ENCODE measurements around the gene LRRC42.
"Not testable (repeated sequence)": the region's sequence is repeated elsewhere in the genome, so short reads cannot be mapped to it uniquely, and the experiment has no call there.

Gene LRRC42

DNA sequence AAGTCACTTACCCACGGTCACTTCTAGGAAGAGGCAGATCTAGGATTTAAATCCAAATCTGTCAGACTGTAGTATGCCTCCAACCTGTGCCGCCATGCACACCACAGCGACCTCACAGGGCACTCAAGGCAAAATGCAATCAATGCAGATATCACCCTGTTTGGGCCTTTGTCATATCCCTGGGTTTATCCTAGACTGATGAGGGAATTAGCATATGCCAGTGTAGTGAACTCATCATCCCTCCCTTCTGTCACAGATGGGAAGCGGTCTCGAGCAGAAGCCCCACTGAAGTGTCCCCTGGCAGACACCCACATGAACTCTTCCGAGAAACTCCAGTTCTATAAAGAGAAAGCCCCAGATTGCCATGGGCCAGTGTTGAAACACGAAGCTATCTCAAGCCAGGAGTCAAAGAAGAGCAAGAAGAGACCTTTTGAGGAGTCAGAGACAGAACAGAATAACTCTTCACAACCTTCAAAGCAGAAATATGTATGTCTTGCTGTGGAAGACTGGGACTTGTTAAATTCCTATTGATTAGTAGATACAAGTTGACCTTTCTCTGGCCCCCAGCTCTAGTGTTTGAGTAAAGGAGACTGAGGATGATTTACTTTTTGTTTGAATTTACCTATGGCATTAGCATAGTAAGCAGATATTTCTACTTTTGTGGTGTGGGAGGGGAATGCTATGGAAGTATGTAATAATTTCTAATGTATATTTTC is 21.4 kb downstream of the LRRC42 start:
- no peak for DNase-seq (ENCODE audit: low read depth)
- TF ChIP-seq CTCF (IDR thresholded peaks at IDR 0.05; ENCODE audit: control insufficient read depth, extremely low read depth, insufficient read depth): no peak
- H3K4me3 ChIP-seq (ENCODE audit: low read depth, low read length): no peak overlapping the region

DNA sequence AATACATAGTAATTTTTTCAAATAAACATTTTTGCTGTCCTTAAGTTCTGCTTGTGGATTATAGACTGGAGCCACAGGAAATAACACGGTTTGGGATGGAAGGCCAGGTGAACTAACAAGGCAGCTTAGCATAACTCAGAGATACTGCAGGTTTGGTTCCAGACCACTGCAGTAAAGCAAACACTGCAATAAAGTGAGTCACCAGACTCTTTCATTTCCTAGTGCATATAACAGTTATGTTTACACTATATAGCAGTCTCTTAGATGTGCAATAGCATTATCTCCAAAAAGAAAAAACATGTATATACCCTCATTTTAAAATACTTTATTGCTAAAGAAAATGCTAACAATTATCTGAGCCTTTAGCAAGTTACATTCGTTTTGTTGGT is 22.0 kb downstream of the LRRC42 start:
- no peak for TF ChIP-seq CTCF (IDR thresholded peaks at IDR 0.05; ENCODE audit: control insufficient read depth, extremely low read depth, insufficient read depth)
- DNase-seq (ENCODE audit: low read depth): no peak
- H3K4me3 ChIP-seq (ENCODE audit: low read depth, low read length): no peak overlapping the region

- DNase-seq (ENCODE audit: low read depth); H3K4me3 ChIP-seq (ENCODE audit: low read depth, low read length): not testable (repeated sequence)
Measured at GRCh38 chr1:53969323-53969722, 23.2 kb downstream of the LRRC42 start.

DNA sequence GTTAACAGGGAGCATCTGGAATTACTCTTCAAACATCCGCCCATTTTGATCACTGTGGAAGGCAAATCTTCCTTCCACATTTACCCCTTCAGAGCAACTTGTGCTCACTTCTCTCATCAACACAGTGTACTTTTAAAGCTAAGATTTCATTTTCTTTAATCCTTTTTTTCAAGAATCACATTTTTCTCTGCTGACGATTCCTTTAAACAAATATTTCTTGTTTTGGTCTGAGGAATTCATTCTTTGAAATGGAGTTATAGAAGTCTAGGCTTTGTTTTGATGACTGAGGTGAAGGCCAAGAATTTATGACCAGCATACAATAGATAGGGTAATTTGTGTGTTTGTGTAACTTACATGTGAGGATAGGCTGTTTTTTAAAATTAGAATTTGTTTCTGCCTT is 25.6 kb downstream of the LRRC42 start:
- H3K4me3 ChIP-seq (ENCODE audit: low read depth, low read length): no peak overlapping the region
- no peak for TF ChIP-seq CTCF (IDR thresholded peaks at IDR 0.05; ENCODE audit: control insufficient read depth, extremely low read depth, insufficient read depth)
- DNase-seq (ENCODE audit: low read depth): no peak

GRCh38 chr1:53975861-53976260 is 29.7 kb downstream of the LRRC42 start:
- no peak for DNase-seq (ENCODE audit: low read depth)
- no peak overlapping the region for H3K4me3 ChIP-seq (ENCODE audit: low read depth, low read length)
- TF ChIP-seq CTCF (IDR thresholded peaks at IDR 0.05; ENCODE audit: control insufficient read depth, extremely low read depth, insufficient read depth): no peak

GRCh38 chr1:53979712-53980450 is 33.7 kb downstream of the LRRC42 start:
- no peak overlapping the region for H3K4me3 ChIP-seq (ENCODE audit: low read depth, low read length)
- no peak for DNase-seq (ENCODE audit: low read depth)
- TF ChIP-seq CTCF (IDR thresholded peaks at IDR 0.05; ENCODE audit: control insufficient read depth, extremely low read depth, insufficient read depth): no peak

- no peak for TF ChIP-seq CTCF (IDR thresholded peaks at IDR 0.05; ENCODE audit: control insufficient read depth, extremely low read depth, insufficient read depth)
- H3K4me3 ChIP-seq (ENCODE audit: low read depth, low read length): no peak overlapping the region
- DNase-seq (ENCODE audit: low read depth): no peak
Measured at GRCh38 chr1:53981220-53981619, 35.1 kb downstream of the LRRC42 start.
